Measurements from ENCODE around the gene PTPRU. TPM values are rescaled to one million over a fixed set of nuclear protein-coding genes. Genes with fewer than 3 reads are reported as not detected.
A peak's percentile ranks its signal among the peaks of the same experiment; 100 is the strongest.

The PTPRU gene
- total RNA-seq, 1 experiment from 2014 or later, result 45.5 TPM

- H4K5ac ChIP-seq (ENCODE audit: insufficient read length, low read depth, low read length), result no peak overlapping the region
- H2BK120ac ChIP-seq (ENCODE audit: low read depth, low read length, poor library complexity, severe bottlenecking), result no peak overlapping the region
- Mint-ChIP-seq H3K27ac (peak overlapping the region in 1 of 3 experiments; percentile 30; a peak in 2 of 7 replicates), H3K4me3 (no peak overlapping the region), H3K9me3 (no peaks in the 10 kb centered on the region), H3K4me1 (peaks cover 21 to 31% of the 10 kb centered on the region in 2 experiments), H3K36me3 (ENCODE audit: insufficient read depth in 1 of 3, low read depth in 3 of 3) (peaks cover 7 to 39% (median 38%) of the 10 kb centered on the region in 3 experiments; a peak in 6 of 7 replicates), H3K27me3 (ENCODE audit: low read depth) (no peaks in the 10 kb centered on the region)
- H3K27me3 ChIP-seq (ENCODE audit: insufficient read depth, low read length), result no peaks in the 10 kb centered on the region
- no peak overlapping the region for H4K91ac ChIP-seq (ENCODE audit: insufficient read length, low read depth, low read length)
- no peak overlapping the region for H2BK12ac ChIP-seq (ENCODE audit: insufficient read length, low read depth, low read length)
- no CpG with 5 or more reads among the region's 2 CpGs for WGBS (ENCODE audit: extremely low coverage, insufficient read length, low lambda C conversion rate)
- H2BK15ac ChIP-seq (ENCODE audit: low read depth, low read length), result no peak overlapping the region
- H3K56ac ChIP-seq (ENCODE audit: insufficient read length, low read depth, low read length), result no peak overlapping the region
- no peak overlapping the region for H3K4ac ChIP-seq (ENCODE audit: low read depth, low read length)
- H3K4me1 ChIP-seq (ENCODE audit: insufficient read depth, low read length), result no peaks in the 10 kb centered on the region
- H2AK5ac ChIP-seq (ENCODE audit: insufficient read length, low read length), result no peak overlapping the region
- H3K79me2 ChIP-seq (ENCODE audit: insufficient read depth, low read length), result no peaks in the 10 kb centered on the region
- no peaks in the 10 kb centered on the region for H3K23me2 ChIP-seq (ENCODE audit: insufficient read length, low read depth, low read length, poor library complexity, severe bottlenecking)
- no peaks in the 10 kb centered on the region for H3K9me3 ChIP-seq (ENCODE audit: control insufficient read depth, low read depth, low read length)
- H3K14ac ChIP-seq (ENCODE audit: insufficient read depth, low read length), result no peak overlapping the region
- no peak overlapping the region for H4K8ac ChIP-seq (replicated peaks; ENCODE audit: insufficient read length, low read depth, low read length)
- no peak for DNase-seq
- H2AFZ ChIP-seq (ENCODE audit: low read length), result no peak overlapping the region
- TF ChIP-seq CTCF (conservative IDR thresholded peaks at IDR 0.05), result no peak
- H3K9ac ChIP-seq (ENCODE audit: extremely low read depth, insufficient read length, low read length), result no peak overlapping the region
- H4K20me1 ChIP-seq (ENCODE audit: control insufficient read depth, insufficient read depth, insufficient read length), result no peaks in the 10 kb centered on the region
- H2BK20ac ChIP-seq (ENCODE audit: low read depth, low read length, poor library complexity, severe bottlenecking), result no peak overlapping the region
- H3K27ac ChIP-seq (ENCODE audit: insufficient read length, low read depth, low read length), result no peak overlapping the region
- H3K79me1 ChIP-seq (ENCODE audit: insufficient read depth, low read depth, low read length, poor library complexity, severe bottlenecking), result no peaks in the 10 kb centered on the region
- no peak overlapping the region for H3K18ac ChIP-seq (ENCODE audit: insufficient read length, low read depth, low read length)
- H3K23ac ChIP-seq (ENCODE audit: insufficient read length, low read depth, low read length), result no peak overlapping the region
- H3T11ph ChIP-seq (ENCODE audit: low read length), result no peak overlapping the region
- no peak overlapping the region for H2BK5ac ChIP-seq (ENCODE audit: insufficient read length, low read length)
- no peak overlapping the region for H3K4me2 ChIP-seq (ENCODE audit: insufficient read depth, insufficient read length, low read length)
These were observed 18.1 kb upstream of the PTPRU start for GRCh38 chr1:29218223-29218622.

Measured in H9 (cell line).